K562 (cell line): ENCODE results near the gene CAMK2G. TPM values are rescaled to one million over a fixed set of nuclear protein-coding genes. Genes with fewer than 3 reads are reported as not detected.

Experiments
- ATAC-seq: fragments of 200-7000 bp; cut with Tn5 transposase; 3 replicates; pipeline ENCODE4 v1.9.1; 2020; ENCODE audit warnings: moderate library complexity
- BruUV-seq: library from RNA; stranded (reverse); fragments of 400-500 nt; replicated peaks from 2 replicates; lab custom pipeline; 2021; lab: Mats Ljungman, UMichigan
- CTCF ChIA-PET: fragments of 300-600 bp; formaldehyde crosslinking; extraction: SDS; loops from one replicate; lab custom pipeline; 2021; ENCODE audit warnings: low intra/inter-chr PET ratio; lab: Yijun Ruan, JAX
- POLR2A ChIA-PET: fragments of 300-600, 350-650 bp; sonication (Branson Sonifier 250); formaldehyde crosslinking; extraction: SDS; loops from one replicate; lab custom pipeline; 2021; ENCODE audit warnings: antibody characterized with exemption, inconsistent platforms; lab: Yijun Ruan, JAX
- DNase-seq, 4 experiments: peaks; one replicate each; pipeline versions ENCODE4 v3.0.0 to v3.0.0-alpha.2; 2011 to 2018; ENCODE audit warnings: low spot score in 3 of 4, mixed read lengths in 3 of 4; ENCODE audit errors: extremely low read depth in 1 of 4
- FAIRE-seq: peaks from 2 replicates; lab custom pipeline; 2011; peaks lifted over from hg19 to GRCh38; lab: Jason Lieb, UNC
- H2AFZ ChIP-seq: 2 replicates; pipeline ENCODE4 v1.6.0; 2011; ENCODE audit warnings: low read depth, low read length, control low read depth, inconsistent platforms
- H3K27ac ChIP-seq: fragments of 200-600 bp; 3 replicates; pipeline ENCODE4 v1.8.0; 2011; ENCODE audit warnings: low read depth, mild to moderate bottlenecking, control low read depth, inconsistent platforms, low read length, moderate library complexity, mixed read lengths; ENCODE audit errors: extremely low read depth
- H3K27me3 ChIP-seq, 2 experiments: fragments of 300-600 bp in 1 of 2; 2 replicates in 1 of 2; 3 replicates in 1 of 2; pipeline versions ENCODE4 v1.6.0 to v1.8.0; 2011; ENCODE audit warnings: inconsistent platforms in 2 of 2, low read length in 2 of 2, mild to moderate bottlenecking in 1 of 2, mixed read lengths in 1 of 2, moderate library complexity in 1 of 2; ENCODE audit not compliant: control insufficient read depth in 2 of 2, insufficient read depth in 2 of 2
- H3K36me3 ChIP-seq: fragments of 300-600 bp; 3 replicates; pipeline ENCODE4 v1.8.0; 2011; ENCODE audit warnings: mild to moderate bottlenecking, low read length, inconsistent platforms; ENCODE audit not compliant: control insufficient read depth, insufficient read depth
- H3K4me1 ChIP-seq, 2 experiments: fragments of 200-600 bp in 1 of 2; replicated peaks in 1 of 2; 2 replicates in 1 of 2; 3 replicates in 1 of 2; pipeline versions ENCODE4 v1.5.1 to v1.8.0; 2011; ENCODE audit warnings: inconsistent platforms in 2 of 2, low read length in 2 of 2, mild to moderate bottlenecking in 1 of 2, mixed read lengths in 1 of 2, moderate library complexity in 1 of 2; ENCODE audit not compliant: control insufficient read depth in 2 of 2, insufficient read depth in 2 of 2
- H3K4me2 ChIP-seq: 2 replicates; pipeline ENCODE4 v1.6.1; 2011; ENCODE audit warnings: low read length, control low read depth, inconsistent platforms, mixed read lengths; ENCODE audit not compliant: insufficient read depth
- H3K4me3 ChIP-seq: fragments of 200-600 bp; sonication (generic), shearing (Covaris generic); 2 replicates; pipeline ENCODE4 v1.5.1; 2016; ENCODE audit warnings: control low read depth, inconsistent platforms
- H3K79me2 ChIP-seq: fragments of 200-600 bp; 3 replicates; pipeline ENCODE4 v1.8.0; 2011; ENCODE audit warnings: low read length, inconsistent platforms; ENCODE audit not compliant: control insufficient read depth, insufficient read depth
- H3K9ac ChIP-seq, 2 experiments: 2 replicates each; pipeline versions ENCODE4 v1.6.0 to v1.6.1; 2011; ENCODE audit warnings: low read depth in 2 of 2, low read length in 2 of 2, control low read depth in 1 of 2, inconsistent platforms in 1 of 2, mild to moderate bottlenecking in 1 of 2, mixed read lengths in 1 of 2; ENCODE audit not compliant: insufficient read depth in 1 of 2
- H3K9me1 ChIP-seq: one replicate; pipeline ENCODE4 v1.6.0; 2011; ENCODE audit warnings: inconsistent platforms, mild to moderate bottlenecking, low read length, moderate library complexity; ENCODE audit not compliant: control insufficient read depth, insufficient read depth
- H3K9me3 ChIP-seq: replicated peaks from 2 replicates; pipeline ENCODE4 v1.5.1; 2011; ENCODE audit warnings: low read depth, low read length, inconsistent platforms; ENCODE audit not compliant: control insufficient read depth, insufficient read depth
- H4K20me1 ChIP-seq: replicated peaks from 2 replicates; pipeline ENCODE4 v1.6.1; 2011; ENCODE audit warnings: low read length, inconsistent platforms, mixed read lengths; ENCODE audit not compliant: control insufficient read depth, insufficient read depth
- EP400 ChIP-seq: fragments of 450-650 bp; IDR thresholded peaks from 2 replicates; pipeline ENCODE4 v1.6.1; 2017; ENCODE audit warnings: antibody characterized with exemption, mild to moderate bottlenecking, moderate library complexity
- ETV6 ChIP-seq, 3 experiments: fragments of 150-350 bp in 1 of 3; sonication (generic) in 1 of 3; formaldehyde crosslinking in 1 of 3; IDR thresholded peaks; 2 replicates each; pipeline versions ENCODE4 v1.6.1 to v1.8.0; 2014 to 2022; ENCODE audit warnings: borderline replicate concordance in 2 of 3, low read depth in 2 of 3, antibody characterized with exemption in 1 of 3, low read length in 1 of 3, mild to moderate bottlenecking in 1 of 3, missing genetic modification reagents in 1 of 3
- POLR2B ChIP-seq: fragments of 450-650 bp; IDR thresholded peaks from 2 replicates; pipeline ENCODE4 v1.6.1; 2018; ENCODE audit warnings: low read depth; ENCODE audit not compliant: partially characterized antibody
- SMARCC2 ChIP-seq: fragments of 450-650 bp; IDR thresholded peaks from 2 replicates; pipeline ENCODE4 v1.6.1; 2017; ENCODE audit warnings: antibody characterized with exemption, moderate library complexity, mild to moderate bottlenecking, low read depth
- ZBTB7A ChIP-seq: IDR thresholded peaks from 2 replicates; pipeline ENCODE4 v1.6.1; 2011; ENCODE audit warnings: low read depth, mild to moderate bottlenecking, low read length, moderate library complexity, borderline replicate concordance; ENCODE audit not compliant: control insufficient read depth
- ZKSCAN1 ChIP-seq: fragments of 150-350 bp; IDR thresholded peaks from 2 replicates; pipeline ENCODE4 v1.6.1; 2016; ENCODE audit warnings: low read depth, low read length
- ZNF239 ChIP-seq: fragments of 250-450 bp; sonication (Bioruptor Pico); IDR thresholded peaks from 2 replicates; pipeline ENCODE4 v1.4.0; 2020; ENCODE audit warnings: mild to moderate bottlenecking
- ZNF668 ChIP-seq: fragments of 250-450 bp; sonication (Bioruptor Pico); IDR thresholded peaks from 2 replicates; pipeline ENCODE4 v1.8.0; 2022; ENCODE audit warnings: mild to moderate bottlenecking, inconsistent platforms
- ZSCAN32 ChIP-seq: fragments of 450-650 bp; formaldehyde crosslinking; IDR thresholded peaks from 2 replicates; pipeline ENCODE4 v1.4.0; 2020; ENCODE audit warnings: mild to moderate bottlenecking, moderate library complexity
- WGBS: fragments of 100-300 bp; shearing (Covaris generic); methylation state at CpG from one replicate; pipeline ENCODE4 v1.1.6; 2016; ENCODE audit warnings: low coverage, mixed read lengths; ENCODE audit not compliant: insufficient coverage; ENCODE audit errors: missing lambda C conversion rate; 5-methylcytosine and 5-hydroxymethylcytosine counted together
- in situ Hi-C: fragments of 300-500 bp; cut with MboI; formaldehyde crosslinking; loops from 4 replicates; pipeline ENCODE4 v1.15.0; 2018; ENCODE audit warnings: inconsistent platforms, mixed read lengths
- intact Hi-C: fragments of 100-400 bp; cut with micrococcal nuclease; formaldehyde crosslinking; loops from 2 replicates; pipeline ENCODE4 v1.14.2; 2022
- polyA plus RNA-seq, 8 experiments: library from polyadenylated mRNA; depleted of rRNA in 4 of 8; stranded (reverse) in 5 of 8; unstranded in 3 of 8; fragments of >200 nt; fragmentation: Nextera tagmentation in 2 of 8; fragmentation: Illumina TruSeq in 1 of 8; extraction: Ambion mirVana in 2 of 8; extraction: Trizol in 1 of 8; gene quantifications; 2 replicates each; pipeline versions ENCODE4 v1.2.1 to v1.2.3, GENCODE V29; 2011 to 2014; ENCODE audit warnings: inconsistent platforms in 1 of 8, missing spikeins in 1 of 8
- total RNA-seq, 7 experiments: library from RNA; depleted of rRNA in 6 of 7; stranded (reverse); fragments of >200 nt in 6 of 7; fragmentation: Illumina TruSeq in 2 of 7; extraction: Trizol in 2 of 7; gene quantifications; 2 replicates each; pipeline versions ENCODE4 v1.2.1 to v1.2.3, GENCODE V29; 2011 to 2021; ENCODE audit warnings: low replicate concordance in 1 of 7
- TF ChIP-seq, protein P1 (sequence below), 2 experiments: IDR thresholded peaks in 1 of 2; conservative IDR thresholded peaks in 1 of 2; 2 replicates each; pipeline ENCODE4 v1.6.1; 2016; ENCODE audit warnings: low read depth in 2 of 2, mild to moderate bottlenecking in 1 of 2, missing compliant biosample characterization in 1 of 2, missing genetic modification characterization in 1 of 2, moderate library complexity in 1 of 2
- TF ChIP-seq, protein P2 (sequence below): fragments of 450-650 bp; IDR thresholded peaks from 2 replicates; pipeline ENCODE4 v1.6.1; 2016

Gene CAMK2G
- total and polyA plus RNA-seq, 9 of the 15 experiments (the other 6 are each of a cell fraction or from before 2014, with no cell fraction given) = 9.0 to 37.9 (median 32.6) TPM

DNA sequence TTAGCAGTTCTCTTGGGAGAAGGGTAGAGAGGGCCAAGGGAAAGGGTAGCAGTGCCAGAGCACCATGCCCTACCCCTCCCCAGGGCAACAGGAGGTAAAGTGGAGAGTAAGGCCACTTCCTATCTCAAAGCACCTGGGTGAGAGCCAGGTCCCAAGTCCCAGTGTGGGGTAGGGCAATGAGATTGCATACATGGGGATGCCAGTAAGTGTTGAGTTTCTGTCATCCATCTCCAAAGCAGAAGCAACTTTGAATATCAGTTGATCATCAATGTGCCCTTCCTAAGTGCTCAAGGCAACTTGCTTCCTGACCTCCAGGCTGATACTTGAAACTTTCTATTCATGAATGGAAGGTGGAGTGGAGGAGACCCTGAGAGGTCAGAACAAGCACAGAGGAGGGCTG, 2.2 kb upstream of the CAMK2G start:
- H2AFZ ChIP-seq = no peak overlapping the region
- H3K9ac ChIP-seq = peak overlapping the region in 1 of 2 experiments; percentile 70; a peak in 1 of 4 replicates
- ChIA-PET POLR2A (interaction anchor here (0.6 to 1.2 kb wide), 3 partner anchors 18 to 123 kb away, joined by 3 to 4 read pairs (median 3); no protein-coding TSS in a partner anchor), CTCF (no interaction called here)
- FAIRE-seq = peak; percentile 6
- H3K9me3 ChIP-seq = no peaks in the 10 kb centered on the region
- intact Hi-C loops = no loop called here
- H3K4me3 ChIP-seq = no peak overlapping the region
- no peak overlapping the region for H3K4me2 ChIP-seq
- peaks cover 8% of the 10 kb centered on the region for H3K79me2 ChIP-seq
- in situ Hi-C loops = loop anchor here (5.0 to 10.0 kb wide), 3 partner anchors 99 to 624 kb away; partner anchors contain the start of gene MRPS16
- TF ChIP-seq EP400 (no peak), ZBTB7A (no peak), ETV6 (IDR thresholded peaks at IDR 0.05; ENCODE audit: borderline replicate concordance in 1 of 2, low read depth in 2 of 2, low read length in 1 of 2) (no peak), ETV6 (CRISPR knock-in tag; IDR thresholded peaks at IDR 0.05; ENCODE audit: borderline replicate concordance) (no peak), ZSCAN32 (CRISPR knock-in tag) (no peak)
- H4K20me1 ChIP-seq = peaks cover 6% of the 10 kb centered on the region; the same call in 1 of the 2 replicates
- H3K9me1 ChIP-seq = no peaks in the 10 kb centered on the region
- no peaks in the 10 kb centered on the region for H3K27me3 ChIP-seq
- H3K36me3 ChIP-seq = peaks cover 16% of the 10 kb centered on the region; the same call in 2 of the 3 replicates
- BruUV-seq = no TSS peak
- DNase-seq = no peak
- no peak for ATAC-seq
- H3K27ac ChIP-seq = no peak overlapping the region
- H3K4me1 ChIP-seq = peaks cover 29 to 35% of the 10 kb centered on the region in 2 experiments; a peak in 4 of 5 replicates

DNA sequence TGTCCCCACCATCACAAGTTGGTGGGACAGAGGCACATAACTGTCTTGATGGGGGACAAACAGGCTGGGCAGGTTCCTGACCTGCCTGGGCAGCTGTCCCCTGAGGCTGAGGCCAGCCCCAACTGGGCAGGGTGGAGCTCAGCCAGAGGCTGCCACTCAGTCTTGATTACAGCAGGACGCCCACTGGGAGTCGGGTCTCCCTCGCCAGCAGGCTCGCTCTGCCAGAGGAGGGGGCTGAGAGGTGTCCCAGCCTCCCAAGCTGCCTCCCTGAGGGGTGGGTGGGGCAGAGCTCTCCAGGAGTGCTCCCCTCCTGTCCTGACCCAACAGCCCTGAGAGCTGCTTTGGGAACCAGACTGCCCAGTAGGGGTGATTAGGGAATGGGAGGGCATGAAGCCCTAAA, 1.8 kb upstream of the CAMK2G start:
- FAIRE-seq (no peak), DNase-seq (no peak), ATAC-seq (no peak)
- ChIA-PET CTCF (interaction anchor here (1.6 kb wide), 1 partner anchor 27 kb away, joined by 4 read pairs; no protein-coding TSS in a partner anchor), POLR2A (interaction anchor here (1.2 to 1.3 kb wide), 2 partner anchors 25 to 123 kb away, joined by 4 read pairs; no protein-coding TSS in a partner anchor)
- Histone ChIP-seq H3K27ac (no peak overlapping the region), H3K4me2 (no peak overlapping the region), H3K27me3 (no peaks in the 10 kb centered on the region), H3K79me2 (peaks cover 8% of the 10 kb centered on the region), H4K20me1 (peaks cover 6% of the 10 kb centered on the region; the same call in 1 of the 2 replicates), H2AFZ (no peak overlapping the region), H3K4me1 (peaks cover 29 to 35% of the 10 kb centered on the region in 2 experiments; a peak in 4 of 5 replicates), H3K9me1 (no peaks in the 10 kb centered on the region), H3K9ac (peak overlapping the region in 1 of 2 experiments; percentile 70; a peak in 2 of 4 replicates), H3K9me3 (no peaks in the 10 kb centered on the region), H3K4me3 (no peak overlapping the region), H3K36me3 (peaks cover 20% of the 10 kb centered on the region; the same call in 2 of the 3 replicates)
- intact Hi-C loops (no loop called here), in situ Hi-C loops (loop anchor here (5.0 to 10.0 kb wide), 3 partner anchors 99 to 624 kb away; partner anchors contain the start of gene MRPS16)
- BruUV-seq = no TSS peak
- 75% methylated on average over 4 of the region's 4 CpGs for WGBS
- TF ChIP-seq ZNF239 (CRISPR knock-in tag) (no peak), ZKSCAN1 (no peak), POLR2B (no peak), ZNF668 (CRISPR knock-in tag) (no peak), SMARCC2 (no peak)
- TF ChIP-seq, protein P1, sequence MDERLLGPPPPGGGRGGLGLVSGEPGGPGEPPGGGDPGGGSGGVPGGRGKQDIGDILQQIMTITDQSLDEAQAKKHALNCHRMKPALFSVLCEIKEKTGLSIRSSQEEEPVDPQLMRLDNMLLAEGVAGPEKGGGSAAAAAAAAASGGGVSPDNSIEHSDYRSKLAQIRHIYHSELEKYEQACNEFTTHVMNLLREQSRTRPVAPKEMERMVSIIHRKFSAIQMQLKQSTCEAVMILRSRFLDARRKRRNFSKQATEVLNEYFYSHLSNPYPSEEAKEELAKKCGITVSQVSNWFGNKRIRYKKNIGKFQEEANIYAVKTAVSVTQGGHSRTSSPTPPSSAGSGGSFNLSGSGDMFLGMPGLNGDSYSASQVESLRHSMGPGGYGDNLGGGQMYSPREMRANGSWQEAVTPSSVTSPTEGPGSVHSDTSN (CRISPR knock-in tag; IDR thresholded peaks at IDR 0.05; ENCODE audit: low read depth) = 0 out of 2 replicates have a peak, but pooled peaks have one; percentile 11
- TF ChIP-seq, protein P1 (tag; conservative IDR thresholded peaks at IDR 0.05; ENCODE audit: low read depth) = no peak
- TF ChIP-seq, protein P2, sequence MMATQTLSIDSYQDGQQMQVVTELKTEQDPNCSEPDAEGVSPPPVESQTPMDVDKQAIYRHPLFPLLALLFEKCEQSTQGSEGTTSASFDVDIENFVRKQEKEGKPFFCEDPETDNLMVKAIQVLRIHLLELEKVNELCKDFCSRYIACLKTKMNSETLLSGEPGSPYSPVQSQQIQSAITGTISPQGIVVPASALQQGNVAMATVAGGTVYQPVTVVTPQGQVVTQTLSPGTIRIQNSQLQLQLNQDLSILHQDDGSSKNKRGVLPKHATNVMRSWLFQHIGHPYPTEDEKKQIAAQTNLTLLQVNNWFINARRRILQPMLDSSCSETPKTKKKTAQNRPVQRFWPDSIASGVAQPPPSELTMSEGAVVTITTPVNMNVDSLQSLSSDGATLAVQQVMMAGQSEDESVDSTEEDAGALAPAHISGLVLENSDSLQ = no peak
